Right lobe of liver (tissue), 6 donors: ENCODE data around the gene PLCL2. TPM values are rescaled to one million over a fixed set of nuclear protein-coding genes. Genes with fewer than 3 reads are reported as not detected.

Source experiments
- ATAC-seq, 4 donors: fragments of 200-7000 bp; cut with Tn5 transposase; one replicate each; pipeline ENCODE4 v1.9.1; 2020; ENCODE audit warnings: mild to moderate bottlenecking in 4 of 4, moderate library complexity in 4 of 4
- DNase-seq, 3 donors: peaks; one replicate each; pipeline ENCODE4 v3.0.0-alpha.2; 2020
- H3K27ac ChIP-seq, 3 donors: fragments of 200-600 bp; one replicate each; pipeline ENCODE4 v1.8.0; 2022
- H3K27me3 ChIP-seq, 2 donors: fragments of 200-600 bp; one replicate each; pipeline ENCODE4 v1.8.0; 2022
- H3K36me3 ChIP-seq, 4 donors: fragments of 200-600 bp; sonication (generic) in 1 of 4; one replicate each; pipeline versions ENCODE4 v1.5.1 to v1.8.0; 2017 to 2022; ENCODE audit warnings: control low read depth in 1 of 4
- H3K4me1 ChIP-seq, 4 donors: fragments of 200-600 bp; sonication (generic) in 1 of 4; one replicate each; pipeline versions ENCODE4 v1.5.1 to v1.8.0; 2017 to 2022; ENCODE audit warnings: control low read depth in 1 of 4
- H3K4me3 ChIP-seq, 3 donors: fragments of 200-600 bp; one replicate each; pipeline ENCODE4 v1.8.0; 2022
- H3K9me3 ChIP-seq, 4 donors: fragments of 200-600 bp; sonication (generic) in 1 of 4; one replicate each; pipeline versions ENCODE4 v1.5.1 to v1.8.0; 2017 to 2022; ENCODE audit warnings: control low read depth in 1 of 4
- CTCF ChIP-seq, 4 donors: fragments of 200-600 bp in 3 of 4; fragments of 450-650 bp in 1 of 4; IDR thresholded peaks; one replicate each; pipeline versions ENCODE4 v1.5.1 to v1.8.0; 2016 to 2022; ENCODE audit warnings: antibody characterized with exemption in 4 of 4, mild to moderate bottlenecking in 2 of 4
- POLR2A ChIP-seq: fragments of 450-650 bp; IDR thresholded peaks from one replicate; pipeline ENCODE4 v1.6.1; 2017; ENCODE audit warnings: antibody characterized with exemption, mild to moderate bottlenecking
- WGBS: methylation state at CpG from one replicate; pipeline ENCODE4 v1.1.6; 2018; ENCODE audit warnings: low coverage, low lambda C conversion rate; ENCODE audit not compliant: insufficient coverage; ENCODE audit errors: missing lambda C conversion rate; 5-methylcytosine and 5-hydroxymethylcytosine counted together
- intact Hi-C, 2 donors: fragments of 100-400 bp; cut with DNase I; formaldehyde crosslinking; loops; one replicate each; pipeline versions ENCODE4 v1.11.2 to v1.14.1; 2022
- total RNA-seq, 6 experiments: library from RNA; depleted of rRNA in 2 of 6; stranded (reverse); fragments of >200 nt in 2 of 6; fragmentation: NEBNext Ultra II Directional in 3 of 6; extraction: Animal tissue kit (Norgen Biotek cat#: 25700) in 3 of 6; gene quantifications; one replicate each; pipeline versions ENCODE4 v1.1.0 to v1.2.4, GENCODE V29; 2016 to 2023
- donor health status: DM: no; HTN: yes; CAD: no.
- donor health status: DM: no; HTN: no; CAD: no.
- donor health status: DM: no; HTN: no; CAD: no.
- donor health status: DM: no; HTN: yes; CAD: no.
- donor health status: DM: no; HTN: yes; CAD: no.

PLCL2 gene
- total RNA-seq, 6 experiments from 2014 or later: 4.6 to 8.2 (median 6.9) TPM

GRCh38 chr3:17118771-17119170 is 234.0 kb downstream of the PLCL2 start:
- H3K27ac ChIP-seq: no peak overlapping the region
- no peaks in the 10 kb centered on the region for H3K4me1 ChIP-seq
- H3K36me3 ChIP-seq: no peaks in the 10 kb centered on the region
- WGBS: 90% methylated on average over 6 of the region's 6 CpGs
- no peaks in the 10 kb centered on the region for H3K27me3 ChIP-seq
- peak in 1 of 4 donors; percentile 25 for ATAC-seq
- no peak overlapping the region for H3K4me3 ChIP-seq
- no peaks in the 10 kb centered on the region for H3K9me3 ChIP-seq
- DNase-seq: no peak
- intact Hi-C loops: no loop called here
- TF ChIP-seq POLR2A (no peak), CTCF (IDR thresholded peaks at IDR 0.05) (no peak)

GRCh38 chr3:17119201-17120072 is 234.7 kb downstream of the PLCL2 start:
- H3K4me3 ChIP-seq: no peak overlapping the region
- intact Hi-C loops: no loop called here
- no peak overlapping the region for H3K27ac ChIP-seq
- no peaks in the 10 kb centered on the region for H3K27me3 ChIP-seq
- ATAC-seq (no peak), DNase-seq (no peak)
- TF ChIP-seq POLR2A (no peak), CTCF (IDR thresholded peaks at IDR 0.05) (no peak)
- H3K36me3 ChIP-seq: no peaks in the 10 kb centered on the region
- H3K9me3 ChIP-seq: no peaks in the 10 kb centered on the region
- 66% methylated on average over 2 of the region's 5 CpGs for WGBS
- H3K4me1 ChIP-seq: no peaks in the 10 kb centered on the region

- intact Hi-C loops: no loop called here
These were observed 235.4 kb downstream of the PLCL2 start for GRCh38 chr3:17120115-17120514.

GRCh38 chr3:17121336-17121735 is 236.6 kb downstream of the PLCL2 start:
- no peak overlapping the region for H3K4me3 ChIP-seq
- TF ChIP-seq POLR2A (no peak), CTCF (IDR thresholded peaks at IDR 0.05) (no peak)
- no peaks in the 10 kb centered on the region for H3K9me3 ChIP-seq
- H3K4me1 ChIP-seq: no peaks in the 10 kb centered on the region
- no peak for DNase-seq
- H3K36me3 ChIP-seq: no peaks in the 10 kb centered on the region
- intact Hi-C loops: no loop called here
- WGBS: 58% methylated on average over 2 of the region's 2 CpGs
- ATAC-seq: no peak
- H3K27me3 ChIP-seq: no peaks in the 10 kb centered on the region
- H3K27ac ChIP-seq: no peak overlapping the region

More at GRCh38 chr3:17120115-17120514, 235.4 kb downstream of the PLCL2 start:
- no peak for TF ChIP-seq POLR2A
- no peak for TF ChIP-seq CTCF (IDR thresholded peaks at IDR 0.05)
- Histone ChIP-seq H3K27me3 (no peaks in the 10 kb centered on the region), H3K27ac (no peak overlapping the region), H3K36me3 (no peaks in the 10 kb centered on the region), H3K4me1 (no peaks in the 10 kb centered on the region), H3K4me3 (no peak overlapping the region), H3K9me3 (no peaks in the 10 kb centered on the region)
- 81% methylated on average over 2 of the region's 4 CpGs for WGBS
- DNase-seq (no peak), ATAC-seq (no peak)
